HEK293 (cell line): ENCODE measurements around the gene MRGPRD.

Source experiments
- CTCF ChIA-PET: fragments of 350-600 bp; formaldehyde crosslinking; extraction: SDS; loops from one replicate; lab custom pipeline; 2021; ENCODE audit warnings: antibody characterized with exemption; lab: Yijun Ruan, JAX
- POLR2A ChIA-PET: fragments of 300-600 bp; formaldehyde crosslinking; extraction: SDS; loops from one replicate; lab custom pipeline; 2020; ENCODE audit warnings: antibody characterized with exemption, inconsistent platforms; lab: Yijun Ruan, JAX
- H3K27ac ChIP-seq: fragments of 200-500 bp; sonication (Bioruptor generic); 2 replicates; pipeline ENCODE4 v1.5.1; 2014; ENCODE audit warnings: low read depth, low read length, control low read depth, inconsistent platforms; ENCODE audit errors: extremely low read depth
- H3K36me3 ChIP-seq, 2 experiments: fragments of 200-500 bp in 1 of 2; sonication (Bioruptor generic) in 1 of 2; 1 replicate in 1 of 2; 2 replicates in 1 of 2; pipeline ENCODE4 v1.5.1; 2014 to 2017; ENCODE audit warnings: inconsistent platforms in 2 of 2, low read length in 2 of 2; ENCODE audit not compliant: control insufficient read depth in 2 of 2, insufficient read depth in 1 of 2
- H3K4me1 ChIP-seq: fragments of 200-500 bp; sonication (Bioruptor generic); 2 replicates; pipeline ENCODE4 v1.5.1; 2014; ENCODE audit warnings: mild to moderate bottlenecking, low read length, inconsistent platforms; ENCODE audit not compliant: control insufficient read depth, insufficient read depth
- H3K4me3 ChIP-seq: 2 replicates; pipeline ENCODE4 v1.5.1; 2011; ENCODE audit warnings: low read depth, mild to moderate bottlenecking, control low read depth, low read length, moderate library complexity
- H3K9me3 ChIP-seq: fragments of 200-500 bp; sonication (Bioruptor generic); 2 replicates; pipeline ENCODE4 v1.5.1; 2014; ENCODE audit warnings: low read depth, low read length, inconsistent platforms; ENCODE audit not compliant: control insufficient read depth, insufficient read depth
- GFI1B ChIP-seq: fragments of 450-650 bp; formaldehyde crosslinking; IDR thresholded peaks from 2 replicates; pipeline ENCODE4 v1.5.1; 2016; ENCODE audit warnings: missing biosample characterization, missing genetic modification characterization
- MYNN ChIP-seq: fragments of 450-650 bp; formaldehyde crosslinking; IDR thresholded peaks from 2 replicates; pipeline ENCODE4 v1.5.1; 2016; ENCODE audit warnings: missing biosample characterization, missing genetic modification characterization, borderline replicate concordance
- PRDM1 ChIP-seq: fragments of 450-650 bp; formaldehyde crosslinking; IDR thresholded peaks from 2 replicates; pipeline ENCODE4; 2016; ENCODE audit warnings: missing biosample characterization, missing genetic modification characterization
- PRDM4 ChIP-seq: fragments of 450-650 bp; formaldehyde crosslinking; IDR thresholded peaks from 2 replicates; pipeline ENCODE4 v1.5.1; 2017; ENCODE audit warnings: missing biosample characterization, missing genetic modification characterization
- RBAK ChIP-seq: fragments of 450-650 bp; formaldehyde crosslinking; IDR thresholded peaks from 2 replicates; pipeline ENCODE4 v1.5.1; 2016; ENCODE audit warnings: missing biosample characterization, missing genetic modification characterization
- ZNF121 ChIP-seq: fragments of 450-650 bp; formaldehyde crosslinking; IDR thresholded peaks from 2 replicates; pipeline ENCODE4 v1.5.1; 2016; ENCODE audit warnings: missing biosample characterization, missing genetic modification characterization
- ZNF23 ChIP-seq: fragments of 450-650 bp; formaldehyde crosslinking; IDR thresholded peaks from 2 replicates; pipeline ENCODE4 v1.5.1; 2016; ENCODE audit warnings: missing biosample characterization, missing genetic modification characterization, borderline replicate concordance
- ZNF24 ChIP-seq: fragments of 450-650 bp; formaldehyde crosslinking; IDR thresholded peaks from 2 replicates; pipeline ENCODE4 v1.5.1; 2016; ENCODE audit warnings: missing biosample characterization, missing genetic modification characterization
- ZNF362 ChIP-seq: fragments of 450-650 bp; formaldehyde crosslinking; IDR thresholded peaks from 2 replicates; pipeline ENCODE4 v1.5.1; 2016; ENCODE audit warnings: missing biosample characterization, missing genetic modification characterization
- ZNF394 ChIP-seq: fragments of 450-650 bp; formaldehyde crosslinking; IDR thresholded peaks from 2 replicates; pipeline ENCODE4 v1.5.1; 2016; ENCODE audit warnings: missing biosample characterization, missing genetic modification characterization, mild to moderate bottlenecking, moderate library complexity, borderline replicate concordance
- ZNF561 ChIP-seq: fragments of 450-650 bp; IDR thresholded peaks from 2 replicates; pipeline ENCODE4 v1.5.1; 2018; ENCODE audit warnings: missing biosample characterization, missing genetic modification characterization, borderline replicate concordance
- ZNF571 ChIP-seq: fragments of 450-650 bp; formaldehyde crosslinking; IDR thresholded peaks from 2 replicates; pipeline ENCODE4 v1.5.0; 2017; ENCODE audit warnings: missing biosample characterization, missing genetic modification characterization
- ZSCAN5A ChIP-seq: fragments of 450-650 bp; formaldehyde crosslinking; IDR thresholded peaks from 2 replicates; pipeline ENCODE4 v1.5.1; 2016; ENCODE audit warnings: missing biosample characterization, missing genetic modification characterization
- ZXDB ChIP-seq: fragments of 450-650 bp; formaldehyde crosslinking; IDR thresholded peaks from 2 replicates; pipeline ENCODE4 v1.5.1; 2016; ENCODE audit warnings: missing biosample characterization, missing genetic modification characterization
- TF ChIP-seq, protein P1 (sequence below): fragments of 450-650 bp; formaldehyde crosslinking; IDR thresholded peaks from 2 replicates; pipeline ENCODE4 v1.5.1; 2017; ENCODE audit warnings: missing biosample characterization, missing genetic modification characterization
- TF ChIP-seq, protein P2 (sequence below): fragments of 450-650 bp; formaldehyde crosslinking; IDR thresholded peaks from 2 replicates; pipeline ENCODE4 v1.5.1; 2016; ENCODE audit warnings: missing biosample characterization, missing genetic modification characterization

MRGPRD gene

GRCh38 chr11:68973219-68973618 is 7.6 kb downstream of the MRGPRD start:
- POLR2A ChIA-PET: no interaction called here
- H3K9me3 ChIP-seq: no peaks in the 10 kb centered on the region
- H3K36me3 ChIP-seq: no peaks in the 10 kb centered on the region
- H3K4me1 ChIP-seq: no peaks in the 10 kb centered on the region
- CTCF ChIA-PET: interaction anchor here (0.6 to 0.7 kb wide), 3 partner anchors 41 to 1201 kb away, joined by 3 to 4 read pairs (median 3); no protein-coding TSS in a partner anchor
- TF ChIP-seq ZSCAN5A (no peak), ZNF561 (tag by site-specific recombination) (no peak), RBAK (tag by site-specific recombination) (no peak), ZNF362 (tag by site-specific recombination) (no peak)
- TF ChIP-seq, protein P1, sequence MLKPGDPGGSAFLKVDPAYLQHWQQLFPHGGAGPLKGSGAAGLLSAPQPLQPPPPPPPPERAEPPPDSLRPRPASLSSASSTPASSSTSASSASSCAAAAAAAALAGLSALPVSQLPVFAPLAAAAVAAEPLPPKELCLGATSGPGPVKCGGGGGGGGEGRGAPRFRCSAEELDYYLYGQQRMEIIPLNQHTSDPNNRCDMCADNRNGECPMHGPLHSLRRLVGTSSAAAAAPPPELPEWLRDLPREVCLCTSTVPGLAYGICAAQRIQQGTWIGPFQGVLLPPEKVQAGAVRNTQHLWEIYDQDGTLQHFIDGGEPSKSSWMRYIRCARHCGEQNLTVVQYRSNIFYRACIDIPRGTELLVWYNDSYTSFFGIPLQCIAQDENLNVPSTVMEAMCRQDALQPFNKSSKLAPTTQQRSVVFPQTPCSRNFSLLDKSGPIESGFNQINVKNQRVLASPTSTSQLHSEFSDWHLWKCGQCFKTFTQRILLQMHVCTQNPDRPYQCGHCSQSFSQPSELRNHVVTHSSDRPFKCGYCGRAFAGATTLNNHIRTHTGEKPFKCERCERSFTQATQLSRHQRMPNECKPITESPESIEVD (tag by site-specific recombination): no peak
- no peak overlapping the region for H3K4me3 ChIP-seq
- no peak overlapping the region for H3K27ac ChIP-seq

- no peak for TF ChIP-seq ZNF394 (tag by site-specific recombination)
- no peak for TF ChIP-seq ZNF561 (tag by site-specific recombination)
- no peak for TF ChIP-seq ZNF571
- TF ChIP-seq MYNN: no peak
- no peak for TF ChIP-seq GFI1B (tag by site-specific recombination)
- TF ChIP-seq ZNF24: no peak
- TF ChIP-seq ZXDB (tag by site-specific recombination): no peak
- TF ChIP-seq PRDM4 (tag by site-specific recombination): no peak
- no peak for TF ChIP-seq ZNF121 (tag by site-specific recombination)
- no peak for TF ChIP-seq PRDM1 (tag by site-specific recombination)
- TF ChIP-seq, protein P2, sequence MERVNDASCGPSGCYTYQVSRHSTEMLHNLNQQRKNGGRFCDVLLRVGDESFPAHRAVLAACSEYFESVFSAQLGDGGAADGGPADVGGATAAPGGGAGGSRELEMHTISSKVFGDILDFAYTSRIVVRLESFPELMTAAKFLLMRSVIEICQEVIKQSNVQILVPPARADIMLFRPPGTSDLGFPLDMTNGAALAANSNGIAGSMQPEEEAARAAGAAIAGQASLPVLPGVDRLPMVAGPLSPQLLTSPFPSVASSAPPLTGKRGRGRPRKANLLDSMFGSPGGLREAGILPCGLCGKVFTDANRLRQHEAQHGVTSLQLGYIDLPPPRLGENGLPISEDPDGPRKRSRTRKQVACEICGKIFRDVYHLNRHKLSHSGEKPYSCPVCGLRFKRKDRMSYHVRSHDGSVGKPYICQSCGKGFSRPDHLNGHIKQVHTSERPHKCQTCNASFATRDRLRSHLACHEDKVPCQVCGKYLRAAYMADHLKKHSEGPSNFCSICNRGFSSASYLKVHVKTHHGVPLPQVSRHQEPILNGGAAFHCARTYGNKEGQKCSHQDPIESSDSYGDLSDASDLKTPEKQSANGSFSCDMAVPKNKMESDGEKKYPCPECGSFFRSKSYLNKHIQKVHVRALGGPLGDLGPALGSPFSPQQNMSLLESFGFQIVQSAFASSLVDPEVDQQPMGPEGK (tag by site-specific recombination): no peak
- TF ChIP-seq ZNF23: no peak
- no peak overlapping the region for H3K27ac ChIP-seq
- ChIA-PET CTCF (interaction anchor here (0.5 to 0.6 kb wide), 2 partner anchors 16 to 892 kb away, joined by 3 read pairs; no protein-coding TSS in a partner anchor), POLR2A (no interaction called here)
- H3K4me1 ChIP-seq: no peaks in the 10 kb centered on the region
- no peaks in the 10 kb centered on the region for H3K9me3 ChIP-seq
- H3K4me3 ChIP-seq: no peak overlapping the region
- H3K36me3 ChIP-seq: no peaks in the 10 kb centered on the region
These were observed 9.7 kb downstream of the MRGPRD start for GRCh38 chr11:68970921-68971636.
